PC-3 (cell line): ENCODE results near the gene TMEM119. TPM values are rescaled to one million over a fixed set of nuclear protein-coding genes. Genes with fewer than 3 reads are reported as not detected.

ENCODE experiments used
- ATAC-seq: fragments of 200-7000 bp; cut with Tn5 transposase; 2 replicates; pipeline ENCODE4 v1.9.1; 2020; ENCODE audit warnings: mild to moderate bottlenecking, moderate library complexity
- BruUV-seq: library from RNA; stranded (reverse); fragments of 400-500 nt; replicated peaks from 2 replicates; lab custom pipeline; 2021; lab: Mats Ljungman, UMichigan
- CTCF ChIA-PET: fragments of 300-600 bp; sonication (Branson Sonifier 250); formaldehyde crosslinking; loops from one replicate; lab custom pipeline; 2022; ENCODE audit warnings: antibody characterized with exemption; lab: Charles Lee
- POLR2A ChIA-PET: fragments of 300-600 bp; sonication (Branson Sonifier 250); formaldehyde crosslinking; loops from one replicate; lab custom pipeline; 2022; ENCODE audit warnings: antibody characterized with exemption; ENCODE audit not compliant: unreplicated experiment; lab: Charles Lee
- DNase-seq: peaks from one replicate; pipeline ENCODE4 v3.0.0-alpha.2; 2015
- H2AFZ ChIP-seq: fragments of 300-600 bp; sonication (generic); 2 replicates; pipeline ENCODE4 v1.6.0; 2016; ENCODE audit warnings: antibody characterized with exemption, low read length
- H3F3A ChIP-seq: fragments of 300-600 bp; sonication (generic); one replicate; pipeline ENCODE4 v1.6.0; 2017; ENCODE audit warnings: antibody characterized with exemption, low read length, control low read depth, mild to moderate bottlenecking; ENCODE audit not compliant: unreplicated experiment
- H3K27ac ChIP-seq: fragments of 300-600 bp; sonication (generic); 2 replicates; pipeline ENCODE4 v1.5.1; 2016; ENCODE audit warnings: mild to moderate bottlenecking, low read length
- H3K27me3 ChIP-seq: fragments of 300-600 bp; sonication (generic); 2 replicates; pipeline ENCODE4 v1.6.1; 2016; ENCODE audit warnings: low read length, mixed read lengths
- H3K36me3 ChIP-seq: fragments of 300-600 bp; sonication (generic); 2 replicates; pipeline ENCODE4 v1.6.1; 2016; ENCODE audit warnings: low read depth, mixed run types, low read length, mixed read lengths
- H3K4me1 ChIP-seq: fragments of 300-600 bp; sonication (generic); 2 replicates; pipeline ENCODE4 v1.5.1; 2016; ENCODE audit warnings: low read length; ENCODE audit not compliant: insufficient read depth
- H3K4me2 ChIP-seq: fragments of 300-600 bp; sonication (generic); 2 replicates; pipeline ENCODE4 v1.6.0; 2016; ENCODE audit warnings: low read length
- H3K4me3 ChIP-seq: fragments of 300-600 bp; sonication (generic); 2 replicates; pipeline ENCODE4 v1.5.1; 2016; ENCODE audit warnings: mild to moderate bottlenecking, low read length, mixed read lengths
- H3K79me2 ChIP-seq: fragments of 300-600 bp; sonication (generic); 2 replicates; pipeline ENCODE4 v1.6.1; 2017; ENCODE audit warnings: low read length, mixed read lengths
- H3K9ac ChIP-seq: fragments of 300-600 bp; sonication (generic); 2 replicates; pipeline ENCODE4 v1.6.0; 2016; ENCODE audit warnings: mild to moderate bottlenecking, low read length
- H3K9me2 ChIP-seq: fragments of 300-600 bp; sonication (generic); replicated peaks from 2 replicates; pipeline ENCODE4 v1.6.1; 2016; ENCODE audit warnings: mixed run types, low read length, mixed read lengths
- H3K9me3 ChIP-seq: fragments of 300-600 bp; sonication (generic); 2 replicates; pipeline ENCODE4 v1.6.1; 2016; ENCODE audit warnings: low read length, mixed read lengths
- H4K20me1 ChIP-seq: fragments of 300-600 bp; sonication (generic); 2 replicates; pipeline ENCODE4 v1.6.1; 2016; ENCODE audit warnings: low read length, mixed read lengths
- EZH2 ChIP-seq: fragments of 300-600 bp; sonication (generic); IDR thresholded peaks from one replicate; pipeline ENCODE4 v1.6.1; 2017; ENCODE audit warnings: antibody characterized with exemption, mild to moderate bottlenecking, low read length; ENCODE audit not compliant: unreplicated experiment
- EZH2phosphoT487 ChIP-seq: fragments of 300-600 bp; sonication (generic); IDR thresholded peaks from 2 replicates; pipeline ENCODE4 v1.6.1; 2018; ENCODE audit warnings: mild to moderate bottlenecking, antibody characterized with exemption, low read length, borderline replicate concordance
- intact Hi-C: fragments of 100-400 bp; cut with micrococcal nuclease; formaldehyde crosslinking; loops from 2 replicates; pipeline ENCODE4 v1.9.0; 2023
- total RNA-seq: library from RNA; depleted of rRNA; stranded (reverse); fragments of >200 nt; gene quantifications from 2 replicates; pipeline ENCODE4 v1.2.3, GENCODE V29; 2014
- TF ChIP-seq, protein P1 (sequence below): fragments of 300-600 bp; sonication (generic); conservative IDR thresholded peaks from 2 replicates; pipeline ENCODE4 v1.5.1; 2017; ENCODE audit warnings: antibody characterized with exemption, low read depth, mild to moderate bottlenecking, low read length

Gene TMEM119
- total RNA-seq, 1 experiment from 2014 or later: not detected

DNA sequence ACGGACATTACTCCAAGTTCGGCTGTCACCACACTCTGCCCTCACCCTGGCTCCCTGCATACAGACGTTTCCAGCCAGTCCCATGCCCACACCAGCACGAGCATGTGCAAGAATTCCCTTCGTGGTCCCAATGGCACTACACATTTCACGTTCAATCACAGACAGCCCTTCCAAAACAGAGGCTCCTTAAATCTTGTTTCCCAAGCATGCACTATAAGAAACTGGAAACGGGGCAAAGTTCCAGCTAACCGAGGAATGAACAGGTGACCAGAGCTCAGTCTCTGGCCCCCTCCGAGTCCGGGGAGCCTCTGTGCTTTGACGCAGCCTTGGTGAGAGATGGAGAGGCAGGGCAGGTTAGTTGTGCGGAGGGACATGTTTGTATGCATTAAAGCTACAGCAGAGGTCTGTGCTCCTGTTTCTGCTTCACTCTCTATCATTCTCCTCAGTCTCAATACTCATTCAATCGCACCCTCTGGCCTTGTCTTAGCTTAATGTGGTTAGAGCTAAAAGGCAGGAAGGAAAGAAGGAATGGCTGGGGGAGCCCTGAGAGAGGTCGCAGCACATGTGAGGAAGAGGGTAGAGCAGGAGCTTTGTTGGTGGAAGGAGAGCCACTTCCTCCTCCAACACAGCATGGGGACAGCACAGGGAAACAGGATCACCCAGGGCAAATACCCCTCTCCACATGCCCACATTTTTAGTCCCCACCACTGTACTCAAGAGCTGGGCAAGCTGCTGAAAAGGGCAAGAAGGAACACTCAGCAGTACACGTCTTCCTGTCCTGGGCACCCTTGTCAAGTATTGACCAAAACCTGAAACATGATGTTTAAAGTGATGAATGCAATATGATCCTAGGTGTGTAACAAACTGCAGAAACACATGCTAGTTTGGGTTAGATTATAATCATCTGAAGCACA lies 48.1 kb upstream of the TMEM119 start:
- ATAC-seq (no peak), DNase-seq (no peak)
- intact Hi-C loops: loop anchor here (2.0 kb wide), 1 partner anchor 15 kb away; no protein-coding TSS in a partner anchor
- ChIA-PET POLR2A (interaction anchor here (0.6 kb wide), 1 partner anchor 83 kb away, joined by 11 read pairs; the partner anchor contains the start of gene ISCU), CTCF (interaction anchor here (0.6 kb wide), 1 partner anchor 18 kb away, joined by 15 read pairs; no protein-coding TSS in a partner anchor)
- H3K9me3 ChIP-seq: no peaks in the 10 kb centered on the region
- H3K27ac ChIP-seq: no peak overlapping the region
- no peak overlapping the region for H3K9ac ChIP-seq
- H3K79me2 ChIP-seq: no peaks in the 10 kb centered on the region
- H3K4me3 ChIP-seq: no peak overlapping the region
- BruUV-seq: no TSS peak
- H4K20me1 ChIP-seq: no peaks in the 10 kb centered on the region
- peaks cover 23% of the 10 kb centered on the region for H3K4me1 ChIP-seq
- peaks cover 56% of the 10 kb centered on the region for H3K36me3 ChIP-seq
- TF ChIP-seq, protein P1, sequence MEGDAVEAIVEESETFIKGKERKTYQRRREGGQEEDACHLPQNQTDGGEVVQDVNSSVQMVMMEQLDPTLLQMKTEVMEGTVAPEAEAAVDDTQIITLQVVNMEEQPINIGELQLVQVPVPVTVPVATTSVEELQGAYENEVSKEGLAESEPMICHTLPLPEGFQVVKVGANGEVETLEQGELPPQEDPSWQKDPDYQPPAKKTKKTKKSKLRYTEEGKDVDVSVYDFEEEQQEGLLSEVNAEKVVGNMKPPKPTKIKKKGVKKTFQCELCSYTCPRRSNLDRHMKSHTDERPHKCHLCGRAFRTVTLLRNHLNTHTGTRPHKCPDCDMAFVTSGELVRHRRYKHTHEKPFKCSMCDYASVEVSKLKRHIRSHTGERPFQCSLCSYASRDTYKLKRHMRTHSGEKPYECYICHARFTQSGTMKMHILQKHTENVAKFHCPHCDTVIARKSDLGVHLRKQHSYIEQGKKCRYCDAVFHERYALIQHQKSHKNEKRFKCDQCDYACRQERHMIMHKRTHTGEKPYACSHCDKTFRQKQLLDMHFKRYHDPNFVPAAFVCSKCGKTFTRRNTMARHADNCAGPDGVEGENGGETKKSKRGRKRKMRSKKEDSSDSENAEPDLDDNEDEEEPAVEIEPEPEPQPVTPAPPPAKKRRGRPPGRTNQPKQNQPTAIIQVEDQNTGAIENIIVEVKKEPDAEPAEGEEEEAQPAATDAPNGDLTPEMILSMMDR: no peak
- no peak for TF ChIP-seq EZH2phosphoT487
- no peak for TF ChIP-seq EZH2
- H3F3A ChIP-seq: no peaks in the 10 kb centered on the region
- no peak overlapping the region for H2AFZ ChIP-seq
- no peaks in the 10 kb centered on the region for H3K27me3 ChIP-seq
- no peak overlapping the region for H3K4me2 ChIP-seq
- H3K9me2 ChIP-seq: no peaks in the 10 kb centered on the region

- H3K27ac ChIP-seq: no peak overlapping the region
- CTCF ChIA-PET: no interaction called here
Observed at GRCh38 chr12:108644811-108645120, 46.9 kb upstream of the TMEM119 start.

DNA sequence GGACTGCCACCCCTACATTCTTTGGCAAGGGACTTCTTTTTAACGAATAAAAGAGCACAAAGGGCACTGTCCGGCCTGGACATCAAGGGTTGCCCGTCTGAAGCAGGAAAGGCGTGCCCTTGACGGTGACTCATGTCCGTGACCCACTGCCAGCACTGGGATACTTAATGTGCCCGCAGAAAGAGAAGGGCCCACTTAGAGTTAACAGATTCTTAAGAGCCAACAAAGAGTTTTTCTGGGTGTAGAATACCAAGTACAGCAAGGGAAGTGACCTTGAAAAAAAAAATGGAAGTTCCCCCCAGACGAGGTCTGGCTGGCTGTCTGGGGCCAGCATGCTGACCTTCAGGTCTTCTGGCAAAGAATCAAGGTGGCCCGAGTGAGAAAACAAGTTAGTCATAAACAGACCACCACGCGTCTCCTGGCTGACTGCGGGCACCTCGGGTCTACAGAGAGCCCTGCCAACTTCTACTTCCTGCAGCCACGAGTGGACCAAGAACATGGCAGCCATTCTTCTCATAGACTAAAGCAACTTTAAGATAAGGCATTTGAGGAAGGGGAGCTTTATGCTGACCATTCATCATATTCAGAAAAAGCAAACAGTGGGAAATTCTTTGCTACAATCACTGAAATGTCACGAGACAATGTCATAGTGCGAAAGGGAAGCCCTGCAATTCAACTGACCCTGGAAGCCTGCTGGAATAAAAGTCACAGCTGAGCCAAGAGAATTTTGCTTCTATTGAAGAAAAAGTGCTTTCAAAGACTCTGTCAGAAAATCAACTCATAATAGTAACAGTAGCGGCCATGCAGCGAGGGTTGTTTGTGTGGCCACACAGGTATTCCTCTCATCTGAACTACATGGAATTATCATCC lies 46.3 kb upstream of the TMEM119 start:
- ATAC-seq: peak; percentile 95

More at GRCh38 chr12:108644811-108645120, 46.9 kb upstream of the TMEM119 start:
- no peaks in the 10 kb centered on the region for H4K20me1 ChIP-seq
- POLR2A ChIA-PET: no interaction called here
- DNase-seq (no peak), ATAC-seq (no peak)
- H3K4me2 ChIP-seq: no peak overlapping the region
- no peaks in the 10 kb centered on the region for H3K9me3 ChIP-seq
- H3K36me3 ChIP-seq: peaks cover 50% of the 10 kb centered on the region
- no peak overlapping the region for H3K4me3 ChIP-seq
- no peak overlapping the region for H3K9ac ChIP-seq
- no peak overlapping the region for H2AFZ ChIP-seq
- H3K27me3 ChIP-seq: no peaks in the 10 kb centered on the region
- H3K4me1 ChIP-seq: peaks cover 18% of the 10 kb centered on the region
- no peak for TF ChIP-seq EZH2
- H3K9me2 ChIP-seq: no peaks in the 10 kb centered on the region
- intact Hi-C loops: loop anchor here (2.0 kb wide), 1 partner anchor 14 kb away; no protein-coding TSS in a partner anchor
- no TSS peak for BruUV-seq
- H3K79me2 ChIP-seq: no peaks in the 10 kb centered on the region
- no peaks in the 10 kb centered on the region for H3F3A ChIP-seq

More for the DNA sequence above, 46.3 kb upstream of the TMEM119 start:
- Histone ChIP-seq H3K9me2 (no peaks in the 10 kb centered on the region), H2AFZ (no peak overlapping the region), H3K27me3 (no peaks in the 10 kb centered on the region), H3K36me3 (peaks cover 48% of the 10 kb centered on the region), H3K4me2 (peak overlapping the region; percentile 32), H3K27ac (no peak overlapping the region), H3K4me3 (no peak overlapping the region), H3K4me1 (peaks cover 18% of the 10 kb centered on the region), H3K79me2 (no peaks in the 10 kb centered on the region), H3F3A (no peaks in the 10 kb centered on the region), H3K9ac (no peak overlapping the region), H4K20me1 (no peaks in the 10 kb centered on the region), H3K9me3 (no peaks in the 10 kb centered on the region)
- ChIA-PET CTCF (no interaction called here), POLR2A (no interaction called here)
- intact Hi-C loops: loop anchor here (2.0 kb wide), 1 partner anchor 13 kb away; no protein-coding TSS in a partner anchor
- TF ChIP-seq, protein P1: no peak
- TF ChIP-seq EZH2 (no peak), EZH2phosphoT487 (no peak)
- no TSS peak for BruUV-seq
- peak; percentile 59 for DNase-seq
